ENCODE data around the gene CDKN2A.

DNA sequence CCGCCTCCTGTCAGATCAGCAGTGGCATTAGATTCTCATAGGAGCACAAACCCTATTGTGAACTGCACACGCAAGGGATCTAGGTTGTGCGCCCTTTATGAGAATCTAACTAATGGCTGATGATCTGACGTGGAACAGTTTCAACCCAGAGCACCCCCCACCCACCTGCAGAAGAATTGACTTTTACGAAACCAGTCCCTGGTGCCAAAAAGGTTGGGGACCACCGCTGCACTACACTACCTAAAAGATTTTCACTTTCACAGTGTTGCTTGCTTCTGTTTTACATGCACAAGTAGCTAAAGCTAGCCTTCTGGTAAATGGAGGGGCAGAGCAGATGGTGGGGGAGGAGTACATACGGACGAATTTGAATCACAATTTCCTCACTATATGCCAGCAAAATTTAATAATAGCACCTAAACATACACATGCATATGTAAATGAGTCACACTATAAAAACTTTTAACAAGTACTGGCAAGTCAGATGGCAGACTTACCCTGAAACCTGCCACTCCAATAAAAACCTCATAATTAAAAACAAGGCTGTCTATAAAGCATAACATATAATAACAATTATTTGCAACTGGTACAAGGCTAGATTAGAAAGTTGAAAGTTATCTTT is 38.9 kb upstream of the CDKN2A start:
- TF ChIP-seq CTCF (IDR thresholded peaks at IDR 0.05; ENCODE audit: low read depth, low read length, poor library complexity, severe bottlenecking) (no peak), EZH2phosphoT487 (IDR thresholded peaks at IDR 0.05; ENCODE audit: borderline replicate concordance, low read length) (no peak)

Measured in DOHH2 (cell line).